A172 (cell line): Measurements from ENCODE around the gene RIC8A. TPM values are rescaled to one million over a fixed set of nuclear protein-coding genes. Genes with fewer than 3 reads are reported as not detected.
"Not testable (repeated sequence)": the region's sequence is repeated elsewhere in the genome, so short reads cannot be mapped to it uniquely, and the experiment has no call there.

Source experiments
- DNase-seq: peaks from one replicate; pipeline ENCODE4 v3.0.0-alpha.2; 2015; ENCODE audit warnings: low spot score
- total RNA-seq: library from RNA; depleted of rRNA; stranded (reverse); fragments of >200 nt; shearing (Covaris generic); gene quantifications from 2 replicates; pipeline ENCODE4 v1.2.3, GENCODE V29; 2014; rRNA removed

Gene RIC8A
- 276 and 287 TPM in 2 replicates for total RNA-seq

- peak; percentile 98 for DNase-seq
Observed at GRCh38 chr11:207208-207862, at the start of gene RIC8A, which contains the start of gene BET1L. Gene RIC8A (plus strand): TSS chr11:207708. CDS start chr11:208855, 1,147 bp downstream. Gene BET1L (minus strand): TSS chr11:207399. CDS start chr11:207321, 78 bp downstream.

GRCh38 chr11:180242-180641, 27.3 kb upstream of the RIC8A start:
- DNase-seq: not testable (repeated sequence)

GRCh38 chr11:189200-189783, 18.2 kb upstream of the RIC8A start:
- not testable (repeated sequence) for DNase-seq

GRCh38 chr11:189843-190311, 17.6 kb upstream of the RIC8A start:
- not testable (repeated sequence) for DNase-seq

- not testable (repeated sequence) for DNase-seq
Observed at GRCh38 chr11:190546-190945, 17.0 kb upstream of the RIC8A start.

GRCh38 chr11:191490-192478, 15.7 kb upstream of the RIC8A start:
- not testable (repeated sequence) for DNase-seq

GRCh38 chr11:192674-193128, 14.8 kb upstream of the RIC8A start, which contains the start of gene SCGB1C1:
Gene SCGB1C1 (plus strand): TSS chr11:193078. CDS start chr11:193100, 22 bp downstream.
- not testable (repeated sequence) for DNase-seq

GRCh38 chr11:193481-193880, 14.0 kb upstream of the RIC8A start:
- DNase-seq: not testable (repeated sequence)

GRCh38 chr11:196786-197731, 10.4 kb upstream of the RIC8A start:
- DNase-seq: no peak

GRCh38 chr11:197741-198235, 9.7 kb upstream of the RIC8A start:
- DNase-seq: no peak

GRCh38 chr11:198236-198806, 9.2 kb upstream of the RIC8A start:
- DNase-seq: no peak

- no peak for DNase-seq
Observed at GRCh38 chr11:199004-199581, 8.4 kb upstream of the RIC8A start.

- no peak for DNase-seq
Observed at GRCh38 chr11:199782-200181, 7.7 kb upstream of the RIC8A start.

- no peak for DNase-seq
Observed at GRCh38 chr11:200224-201003, 7.1 kb upstream of the RIC8A start.

GRCh38 chr11:201966-202365, 5.5 kb upstream of the RIC8A start:
- DNase-seq: no peak

- no peak for DNase-seq
Observed at GRCh38 chr11:202490-202889, 5.0 kb upstream of the RIC8A start.

GRCh38 chr11:203056-203944, 4.2 kb upstream of the RIC8A start:
- no peak for DNase-seq
